ENCODE measurements around the gene HDAC5. TPM values are rescaled to one million over a fixed set of nuclear protein-coding genes. Genes with fewer than 3 reads are reported as not detected.

HDAC5 gene
- total RNA-seq, 4 donors from 2014 or later, result 23.3 to 91.7 (median 42.4) TPM

DNA sequence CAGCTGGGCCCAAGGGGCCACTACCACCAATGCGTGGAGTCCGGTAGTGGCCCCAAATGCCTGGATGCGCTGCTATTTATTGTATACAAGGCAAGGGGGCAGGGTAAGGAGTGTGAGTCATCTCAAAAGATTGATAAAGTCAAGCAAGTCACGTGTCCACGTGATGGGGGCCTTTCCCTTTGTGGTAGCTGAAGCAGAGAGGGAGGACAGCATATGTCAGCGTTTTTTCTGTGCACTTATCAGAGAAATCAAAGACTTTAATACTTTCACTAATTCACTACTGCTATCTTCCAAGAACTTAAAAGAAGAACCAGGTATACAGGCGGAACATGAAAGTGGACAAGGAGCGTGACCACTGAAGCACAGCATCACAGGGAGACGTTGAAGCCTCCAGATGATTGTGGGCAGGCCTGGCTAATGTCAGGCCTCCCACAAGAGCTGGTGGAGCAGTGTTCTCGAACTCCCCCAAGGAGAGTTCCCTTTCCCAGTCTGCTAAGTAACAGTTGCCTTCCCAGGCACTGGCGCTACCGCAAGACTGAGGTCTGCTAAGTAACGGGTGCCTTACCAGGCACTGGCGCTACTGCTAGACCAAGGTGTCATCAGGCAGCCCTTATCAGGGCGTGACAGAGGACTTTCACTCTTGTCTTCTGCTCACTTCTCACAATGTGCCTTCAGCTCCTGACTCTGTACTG, 36.2 kb upstream of the HDAC5 start:
- TF ChIP-seq, protein P1, sequence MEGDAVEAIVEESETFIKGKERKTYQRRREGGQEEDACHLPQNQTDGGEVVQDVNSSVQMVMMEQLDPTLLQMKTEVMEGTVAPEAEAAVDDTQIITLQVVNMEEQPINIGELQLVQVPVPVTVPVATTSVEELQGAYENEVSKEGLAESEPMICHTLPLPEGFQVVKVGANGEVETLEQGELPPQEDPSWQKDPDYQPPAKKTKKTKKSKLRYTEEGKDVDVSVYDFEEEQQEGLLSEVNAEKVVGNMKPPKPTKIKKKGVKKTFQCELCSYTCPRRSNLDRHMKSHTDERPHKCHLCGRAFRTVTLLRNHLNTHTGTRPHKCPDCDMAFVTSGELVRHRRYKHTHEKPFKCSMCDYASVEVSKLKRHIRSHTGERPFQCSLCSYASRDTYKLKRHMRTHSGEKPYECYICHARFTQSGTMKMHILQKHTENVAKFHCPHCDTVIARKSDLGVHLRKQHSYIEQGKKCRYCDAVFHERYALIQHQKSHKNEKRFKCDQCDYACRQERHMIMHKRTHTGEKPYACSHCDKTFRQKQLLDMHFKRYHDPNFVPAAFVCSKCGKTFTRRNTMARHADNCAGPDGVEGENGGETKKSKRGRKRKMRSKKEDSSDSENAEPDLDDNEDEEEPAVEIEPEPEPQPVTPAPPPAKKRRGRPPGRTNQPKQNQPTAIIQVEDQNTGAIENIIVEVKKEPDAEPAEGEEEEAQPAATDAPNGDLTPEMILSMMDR (IDR thresholded peaks at IDR 0.05; ENCODE audit: low read depth), result no peak

DNA sequence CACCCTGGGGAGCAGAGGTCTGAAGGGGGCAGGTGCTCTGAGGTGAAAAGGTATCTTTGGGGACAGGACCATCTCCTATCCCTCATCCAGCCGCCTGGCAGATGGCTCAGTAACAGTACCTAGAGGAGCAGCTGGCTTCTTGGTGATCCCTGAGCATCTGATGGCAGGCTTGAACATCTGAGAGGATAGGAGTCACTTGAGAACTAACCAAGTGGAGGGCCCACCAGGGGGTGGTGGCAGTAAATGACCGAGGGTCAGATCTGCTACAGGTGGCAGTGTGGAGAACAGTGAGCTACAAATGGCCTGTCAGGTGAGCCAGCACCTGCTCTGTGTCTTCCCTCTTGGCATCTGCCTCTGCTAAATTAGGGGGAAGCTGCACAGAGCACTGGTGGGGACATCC, 32.0 kb upstream of the HDAC5 start:
- TF ChIP-seq, protein P1 (IDR thresholded peaks at IDR 0.05; ENCODE audit: low read depth), result no peak

DNA sequence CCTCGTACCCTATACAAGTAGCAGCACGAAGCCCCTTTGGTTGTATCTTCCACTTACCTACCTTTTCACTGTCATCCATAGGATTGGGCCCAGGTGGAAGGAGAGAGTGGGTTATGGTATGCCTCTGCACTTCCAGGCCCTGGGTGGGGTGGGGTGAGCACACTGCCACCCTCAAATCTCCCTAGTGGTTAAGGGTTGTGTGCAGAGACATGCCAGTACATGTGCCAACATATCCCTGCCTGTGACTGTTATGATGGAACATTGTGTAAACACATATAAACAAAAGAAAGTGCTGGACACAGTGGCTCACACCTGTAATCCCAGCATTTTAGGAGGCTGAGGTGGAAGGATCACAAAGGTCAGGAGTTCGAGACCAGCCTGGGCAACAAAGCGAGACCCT, 29.4 kb upstream of the HDAC5 start:
- TF ChIP-seq, protein P1 (IDR thresholded peaks at IDR 0.05; ENCODE audit: low read depth), result no peak

DNA sequence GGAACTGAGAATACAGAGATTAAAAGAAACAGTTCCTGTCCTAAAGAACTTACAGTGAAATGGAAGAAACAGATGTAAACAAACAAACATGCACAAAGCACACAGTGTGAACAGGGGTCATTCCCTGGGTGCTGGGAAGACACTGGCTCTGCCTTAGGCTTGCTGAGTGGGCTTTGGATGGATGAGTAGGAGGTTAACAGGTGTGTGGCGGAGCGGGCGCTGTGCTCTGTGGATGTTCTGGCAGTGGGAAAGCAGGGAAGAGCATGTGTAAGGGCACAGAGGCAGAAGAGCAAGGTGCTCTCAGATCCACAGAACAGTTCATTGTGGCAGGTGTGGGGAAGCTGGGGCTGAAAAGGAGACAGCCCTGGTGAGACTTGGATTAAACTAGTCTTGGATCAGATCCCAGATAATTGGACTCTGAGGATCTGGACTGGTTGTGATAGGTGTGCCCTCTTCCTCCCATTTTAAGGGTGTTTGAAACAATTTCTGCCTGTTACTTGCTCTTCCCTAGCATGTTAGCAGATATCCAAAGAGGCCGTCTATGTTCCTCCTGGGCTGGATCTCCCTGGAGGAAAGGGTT, 26.4 kb upstream of the HDAC5 start:
- TF ChIP-seq, protein P1 (IDR thresholded peaks at IDR 0.05; ENCODE audit: low read depth), result no peak

DNA sequence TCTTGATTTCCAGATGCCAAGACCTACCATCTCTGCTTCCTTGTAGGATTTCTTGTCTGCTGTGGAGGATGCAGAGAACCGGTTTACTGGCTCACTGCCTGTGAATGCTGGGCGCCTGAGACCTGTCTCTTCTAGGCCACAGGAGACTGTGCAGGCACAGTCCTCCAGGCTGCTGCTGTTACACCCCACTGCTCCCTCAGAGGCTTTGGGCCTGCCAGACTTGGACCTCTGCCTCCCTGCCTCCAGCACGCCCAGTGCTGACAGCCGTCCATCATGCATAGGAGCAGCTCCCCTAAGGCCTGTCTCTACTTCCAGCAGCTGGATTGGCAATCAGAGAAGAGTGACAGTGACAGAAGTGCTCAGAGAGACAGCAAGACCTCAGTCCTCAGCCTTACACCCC, 24.4 kb upstream of the HDAC5 start:
- TF ChIP-seq, protein P1 (IDR thresholded peaks at IDR 0.05; ENCODE audit: low read depth), result no peak

DNA sequence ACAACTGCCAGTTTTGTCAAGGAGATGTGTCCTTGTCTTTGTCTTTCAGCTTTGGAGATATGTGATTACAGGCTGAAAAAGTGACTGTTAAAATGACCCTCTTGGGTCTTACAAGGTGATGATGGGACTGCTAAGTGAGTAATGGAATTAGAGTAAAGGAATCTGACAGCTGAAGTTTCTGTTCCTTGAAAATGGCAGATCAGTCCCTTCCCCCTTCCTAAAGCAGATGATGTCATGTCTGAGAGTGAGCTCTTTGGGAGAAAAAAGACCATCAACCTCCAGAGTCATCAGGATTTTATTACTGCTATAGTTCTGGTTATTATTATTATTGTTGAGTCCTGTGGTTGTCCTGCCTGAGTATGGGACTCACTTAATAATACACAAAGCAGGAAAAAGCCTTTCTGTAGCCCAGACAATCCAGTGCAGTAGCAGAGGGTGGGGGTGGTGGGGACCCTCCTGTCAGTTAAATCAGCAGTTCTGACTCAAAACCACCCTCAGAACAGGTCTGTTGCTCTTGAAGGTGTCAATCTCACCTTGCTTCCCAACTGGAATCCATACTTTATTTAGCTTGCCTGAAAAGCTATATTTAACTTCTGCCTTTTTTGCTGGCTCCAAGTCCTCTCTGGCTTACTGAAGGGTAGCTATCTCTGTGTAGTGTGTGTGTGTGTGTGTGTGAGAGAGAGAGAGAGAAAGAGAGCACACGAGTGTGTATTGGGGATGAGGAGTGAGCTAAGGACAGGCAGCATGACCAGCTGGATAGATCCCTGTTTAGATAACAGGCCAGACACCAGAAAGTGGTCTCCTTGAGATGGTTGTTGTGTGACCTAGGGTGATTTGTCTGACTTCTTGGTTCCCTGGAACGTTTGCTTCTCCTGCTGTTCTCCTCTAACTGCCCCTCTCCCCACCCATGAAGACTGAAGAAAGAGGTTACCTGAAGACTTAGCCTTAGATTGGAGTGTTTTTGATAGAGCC, 23.2 kb upstream of the HDAC5 start:
- TF ChIP-seq, protein P1 (IDR thresholded peaks at IDR 0.05; ENCODE audit: low read depth), result no peak
